ENCODE results near the gene C5orf15.

GRCh38 chr5:133919148-133920136 lies 49.0 kb downstream of the C5orf15 start:
- no peak for TF ChIP-seq EZH2 (IDR thresholded peaks at IDR 0.05; ENCODE audit: borderline replicate concordance, low read depth, low read length, severe bottlenecking)
- peak; percentile 15 for TF ChIP-seq CTCF (IDR thresholded peaks at IDR 0.05; ENCODE audit: borderline replicate concordance, extremely low read depth, low read length, poor library complexity, severe bottlenecking)
